Measurements from ENCODE around the gene OXCT2. TPM values are rescaled to one million over a fixed set of nuclear protein-coding genes. Genes with fewer than 3 reads are reported as not detected.

OXCT2 gene
- total and polyA plus RNA-seq, 9 of the 15 experiments (the other 6 are each of a cell fraction or from before 2014, with no cell fraction given): 0.08 to 0.64 (median 0.22) TPM; not detected in 2

DNA sequence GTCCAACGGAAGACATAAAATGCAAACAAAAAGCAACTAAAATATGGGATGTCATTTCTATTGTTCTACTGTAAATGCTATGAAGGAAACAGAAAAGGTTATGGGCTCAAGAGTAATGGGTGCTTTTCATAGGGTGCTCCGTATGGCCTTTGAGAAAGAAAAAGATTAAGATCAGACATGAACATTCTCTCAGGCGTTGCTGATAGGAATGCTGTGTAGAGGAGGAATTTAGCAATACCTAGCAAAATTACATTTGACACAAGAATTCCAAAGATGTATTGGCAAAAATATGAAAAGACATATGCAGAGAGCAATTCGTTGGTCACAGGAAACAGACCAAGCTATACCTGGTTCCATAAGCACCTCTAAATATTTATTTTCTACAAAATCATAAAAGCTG, 5.7 kb upstream of the OXCT2 start:
- no peaks in the 10 kb centered on the region for H3K9me3 ChIP-seq (replicated peaks; ENCODE audit: control insufficient read depth, insufficient read depth, low read depth, low read length)
- WGBS (ENCODE audit: insufficient coverage, low coverage, missing lambda C conversion rate): 15% methylated on average over 4 of the region's 4 CpGs
- CTCF ChIA-PET (ENCODE audit: low intra/inter-chr PET ratio): no interaction called here
- peaks cover 10 to 37% of the 10 kb centered on the region in 2 experiments; a peak in 3 of 5 replicates for H3K27me3 ChIP-seq (ENCODE audit: control insufficient read depth in 2 of 2, insufficient read depth in 2 of 2, low read length in 2 of 2)
- H2AFZ ChIP-seq (ENCODE audit: low read depth, low read length): no peak overlapping the region
- TF ChIP-seq, protein P1, sequence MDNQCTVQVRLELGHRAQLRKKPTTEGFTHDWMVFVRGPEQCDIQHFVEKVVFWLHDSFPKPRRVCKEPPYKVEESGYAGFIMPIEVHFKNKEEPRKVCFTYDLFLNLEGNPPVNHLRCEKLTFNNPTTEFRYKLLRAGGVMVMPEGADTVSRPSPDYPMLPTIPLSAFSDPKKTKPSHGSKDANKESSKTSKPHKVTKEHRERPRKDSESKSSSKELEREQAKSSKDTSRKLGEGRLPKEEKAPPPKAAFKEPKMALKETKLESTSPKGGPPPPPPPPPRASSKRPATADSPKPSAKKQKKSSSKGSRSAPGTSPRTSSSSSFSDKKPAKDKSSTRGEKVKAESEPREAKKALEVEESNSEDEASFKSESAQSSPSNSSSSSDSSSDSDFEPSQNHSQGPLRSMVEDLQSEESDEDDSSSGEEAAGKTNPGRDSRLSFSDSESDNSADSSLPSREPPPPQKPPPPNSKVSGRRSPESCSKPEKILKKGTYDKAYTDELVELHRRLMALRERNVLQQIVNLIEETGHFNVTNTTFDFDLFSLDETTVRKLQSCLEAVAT (IDR thresholded peaks at IDR 0.05): no peak
- TF ChIP-seq PYGO2 (tag; IDR thresholded peaks at IDR 0.05): no peak
- TF ChIP-seq, protein P2, sequence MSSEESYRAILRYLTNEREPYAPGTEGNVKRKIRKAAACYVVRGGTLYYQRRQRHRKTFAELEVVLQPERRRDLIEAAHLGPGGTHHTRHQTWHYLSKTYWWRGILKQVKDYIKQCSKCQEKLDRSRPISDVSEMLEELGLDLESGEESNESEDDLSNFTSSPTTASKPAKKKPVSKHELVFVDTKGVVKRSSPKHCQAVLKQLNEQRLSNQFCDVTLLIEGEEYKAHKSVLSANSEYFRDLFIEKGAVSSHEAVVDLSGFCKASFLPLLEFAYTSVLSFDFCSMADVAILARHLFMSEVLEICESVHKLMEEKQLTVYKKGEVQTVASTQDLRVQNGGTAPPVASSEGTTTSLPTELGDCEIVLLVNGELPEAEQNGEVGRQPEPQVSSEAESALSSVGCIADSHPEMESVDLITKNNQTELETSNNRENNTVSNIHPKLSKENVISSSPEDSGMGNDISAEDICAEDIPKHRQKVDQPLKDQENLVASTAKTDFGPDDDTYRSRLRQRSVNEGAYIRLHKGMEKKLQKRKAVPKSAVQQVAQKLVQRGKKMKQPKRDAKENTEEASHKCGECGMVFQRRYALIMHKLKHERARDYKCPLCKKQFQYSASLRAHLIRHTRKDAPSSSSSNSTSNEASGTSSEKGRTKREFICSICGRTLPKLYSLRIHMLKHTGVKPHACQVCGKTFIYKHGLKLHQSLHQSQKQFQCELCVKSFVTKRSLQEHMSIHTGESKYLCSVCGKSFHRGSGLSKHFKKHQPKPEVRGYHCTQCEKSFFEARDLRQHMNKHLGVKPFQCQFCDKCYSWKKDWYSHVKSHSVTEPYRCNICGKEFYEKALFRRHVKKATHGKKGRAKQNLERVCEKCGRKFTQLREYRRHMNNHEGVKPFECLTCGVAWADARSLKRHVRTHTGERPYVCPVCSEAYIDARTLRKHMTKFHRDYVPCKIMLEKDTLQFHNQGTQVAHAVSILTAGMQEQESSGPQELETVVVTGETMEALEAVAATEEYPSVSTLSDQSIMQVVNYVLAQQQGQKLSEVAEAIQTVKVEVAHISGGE (CRISPR knock-in tag; IDR thresholded peaks at IDR 0.05): no peak
- TF ChIP-seq CEBPB (tag; IDR thresholded peaks at IDR 0.05): peak; percentile 11; the same call in 1 of the 2 replicates
- peaks cover 6% of the 10 kb centered on the region; the same call in 1 of the 2 replicates for H4K20me1 ChIP-seq (replicated peaks; ENCODE audit: control insufficient read depth, insufficient read depth, low read length)
- DNase-seq (ENCODE audit: extremely low read depth in 1 of 4, low spot score in 3 of 4): no peak
- POLR2A ChIA-PET: interaction anchor here (0.6 kb wide), 2 partner anchors 23 to 200 kb away, joined by 3 read pairs; no protein-coding TSS in a partner anchor
- no peaks in the 10 kb centered on the region for H3K79me2 ChIP-seq (ENCODE audit: control insufficient read depth, insufficient read depth, low read length)
- H3K4me2 ChIP-seq (ENCODE audit: insufficient read depth, low read length): no peak overlapping the region
- H3K36me3 ChIP-seq (ENCODE audit: control insufficient read depth, insufficient read depth, low read length): no peaks in the 10 kb centered on the region
- intact Hi-C loops (cut with micrococcal nuclease) (no loop called here), in situ Hi-C loops (cut with MboI) (loop anchor here (10.0 kb wide), 1 partner anchor 272 kb away; no protein-coding TSS in a partner anchor)
- ATAC-seq: no peak
- no peak overlapping the region for H3K4me3 ChIP-seq
- no peak overlapping the region for H3K27ac ChIP-seq (ENCODE audit: extremely low read depth, low read depth, low read length)
- FAIRE-seq: no peak
- BruUV-seq (replicated peaks): no TSS peak
- no peak overlapping the region for H3K9ac ChIP-seq (ENCODE audit: insufficient read depth in 1 of 2, low read depth in 2 of 2, low read length in 2 of 2)
- no peaks in the 10 kb centered on the region for H3K9me1 ChIP-seq (ENCODE audit: control insufficient read depth, insufficient read depth, low read length)
- H3K4me1 ChIP-seq (replicated peaks in 1 of 2; ENCODE audit: control insufficient read depth in 2 of 2, insufficient read depth in 2 of 2, low read length in 2 of 2): peaks cover 4 to 8% of the 10 kb centered on the region in 2 experiments; a peak in 2 of 5 replicates

Data from K562 (cell line).